ENCODE measurements around the gene BUD31. TPM values are rescaled to one million over a fixed set of nuclear protein-coding genes. Genes with fewer than 3 reads are reported as not detected.
"Not testable (repeated sequence)": the region's sequence is repeated elsewhere in the genome, so short reads cannot be mapped to it uniquely, and the experiment has no call there.

Gene BUD31
- total RNA-seq, 1 donor from 2014 or later: 131 TPM

GRCh38 chr7:99424932-99425730, 16.4 kb downstream of the BUD31 start:
- H3K4me3 Mint-ChIP-seq (ENCODE audit: unreplicated experiment): no peak overlapping the region
- H3K36me3 Mint-ChIP-seq (ENCODE audit: unreplicated experiment): peaks cover 13% of the 10 kb centered on the region
- no peak for TF ChIP-seq CTCF (IDR thresholded peaks at IDR 0.05)
- DNase-seq (ENCODE audit: extremely low spot score, unreplicated experiment): no peak
- H3K27me3 Mint-ChIP-seq (ENCODE audit: unreplicated experiment): no peaks in the 10 kb centered on the region
- no peak overlapping the region for H3K27ac Mint-ChIP-seq (ENCODE audit: unreplicated experiment)
- no peaks in the 10 kb centered on the region for H3K9me3 Mint-ChIP-seq (ENCODE audit: unreplicated experiment)
- no peaks in the 10 kb centered on the region for H3K4me1 Mint-ChIP-seq (ENCODE audit: unreplicated experiment)

GRCh38 chr7:99428972-99429566, 20.3 kb downstream of the BUD31 start:
- TF ChIP-seq CTCF (IDR thresholded peaks at IDR 0.05): no peak
- no peak for DNase-seq (ENCODE audit: extremely low spot score, unreplicated experiment)
- Mint-ChIP-seq H3K4me3 (ENCODE audit: unreplicated experiment) (no peak overlapping the region), H3K9me3 (ENCODE audit: unreplicated experiment) (no peaks in the 10 kb centered on the region), H3K36me3 (ENCODE audit: unreplicated experiment) (peaks cover 17% of the 10 kb centered on the region), H3K27me3 (ENCODE audit: unreplicated experiment) (no peaks in the 10 kb centered on the region), H3K27ac (ENCODE audit: unreplicated experiment) (no peak overlapping the region), H3K4me1 (ENCODE audit: unreplicated experiment) (no peaks in the 10 kb centered on the region)

- H3K36me3 Mint-ChIP-seq (ENCODE audit: unreplicated experiment): peaks cover 21% of the 10 kb centered on the region
- no peak overlapping the region for H3K27ac Mint-ChIP-seq (ENCODE audit: unreplicated experiment)
- TF ChIP-seq CTCF (IDR thresholded peaks at IDR 0.05): no peak
- no peak overlapping the region for H3K4me3 Mint-ChIP-seq (ENCODE audit: unreplicated experiment)
- H3K9me3 Mint-ChIP-seq (ENCODE audit: unreplicated experiment): no peaks in the 10 kb centered on the region
- DNase-seq (ENCODE audit: extremely low spot score, unreplicated experiment): no peak
- no peaks in the 10 kb centered on the region for H3K27me3 Mint-ChIP-seq (ENCODE audit: unreplicated experiment)
- H3K4me1 Mint-ChIP-seq (ENCODE audit: unreplicated experiment): no peaks in the 10 kb centered on the region
Observed at GRCh38 chr7:99429756-99430155, 21.0 kb downstream of the BUD31 start.

- H3K4me1 Mint-ChIP-seq (ENCODE audit: unreplicated experiment); DNase-seq (ENCODE audit: extremely low spot score, unreplicated experiment); H3K4me3 Mint-ChIP-seq (ENCODE audit: unreplicated experiment); H3K27me3 Mint-ChIP-seq (ENCODE audit: unreplicated experiment); H3K27ac Mint-ChIP-seq (ENCODE audit: unreplicated experiment); H3K9me3 Mint-ChIP-seq (ENCODE audit: unreplicated experiment): not testable (repeated sequence)
- H3K36me3 Mint-ChIP-seq (ENCODE audit: unreplicated experiment): peaks cover 22% of the 10 kb centered on the region
Observed at GRCh38 chr7:99431756-99432540, 23.2 kb downstream of the BUD31 start.

GRCh38 chr7:99433158-99433557, 24.4 kb downstream of the BUD31 start:
- Mint-ChIP-seq H3K9me3 (ENCODE audit: unreplicated experiment) (no peaks in the 10 kb centered on the region), H3K27me3 (ENCODE audit: unreplicated experiment) (no peaks in the 10 kb centered on the region), H3K4me3 (ENCODE audit: unreplicated experiment) (no peak overlapping the region), H3K4me1 (ENCODE audit: unreplicated experiment) (peaks cover 2% of the 10 kb centered on the region), H3K36me3 (ENCODE audit: unreplicated experiment) (peaks cover 19% of the 10 kb centered on the region), H3K27ac (ENCODE audit: unreplicated experiment) (no peak overlapping the region)
- no peak for TF ChIP-seq CTCF (IDR thresholded peaks at IDR 0.05)
- no peak for DNase-seq (ENCODE audit: extremely low spot score, unreplicated experiment)
